H9 (cell line): ENCODE data around the gene ERI3. TPM values are rescaled to one million over a fixed set of nuclear protein-coding genes. Genes with fewer than 3 reads are reported as not detected.

ENCODE experiments used
- DNase-seq: peaks from one replicate; pipeline ENCODE4 v3.0.0-alpha.2; 2017
- H2AFZ ChIP-seq: one replicate; pipeline ENCODE4 v1.6.1; 2013; ENCODE audit warnings: mild to moderate bottlenecking, low read length, control low read depth, moderate library complexity
- H2AK5ac ChIP-seq: 2 replicates; pipeline ENCODE4 v1.6.1; 2013; ENCODE audit warnings: low read length, control low read depth, mixed read lengths; ENCODE audit not compliant: insufficient read length
- H2BK120ac ChIP-seq: one replicate; pipeline ENCODE4 v1.6.1; 2013; ENCODE audit warnings: low read depth, mild to moderate bottlenecking, low read length, control low read depth, inconsistent platforms; ENCODE audit not compliant: poor library complexity, severe bottlenecking
- H2BK12ac ChIP-seq: 2 replicates; pipeline ENCODE4 v1.6.1; 2013; ENCODE audit warnings: low read length, control low read depth, mixed read lengths, low read depth; ENCODE audit not compliant: insufficient read length
- H2BK15ac ChIP-seq: 2 replicates; pipeline ENCODE4 v1.6.1; 2013; ENCODE audit warnings: low read depth, low read length, control low read depth
- H2BK20ac ChIP-seq: one replicate; pipeline ENCODE4 v1.6.1; 2013; ENCODE audit warnings: low read depth, mild to moderate bottlenecking, low read length, control low read depth, inconsistent platforms; ENCODE audit not compliant: poor library complexity, severe bottlenecking
- H2BK5ac ChIP-seq: 2 replicates; pipeline ENCODE4 v1.6.1; 2013; ENCODE audit warnings: low read length, control low read depth, mixed read lengths; ENCODE audit not compliant: insufficient read length
- H3K14ac ChIP-seq: 2 replicates; pipeline ENCODE4 v1.6.1; 2013; ENCODE audit warnings: low read length, control low read depth; ENCODE audit not compliant: insufficient read depth
- H3K18ac ChIP-seq: 2 replicates; pipeline ENCODE4 v1.6.1; 2013; ENCODE audit warnings: low read depth, mild to moderate bottlenecking, mixed read lengths, low read length, control low read depth; ENCODE audit not compliant: insufficient read length
- H3K23ac ChIP-seq: 2 replicates; pipeline ENCODE4 v1.6.1; 2013; ENCODE audit warnings: low read length, control low read depth, mixed read lengths, low read depth; ENCODE audit not compliant: insufficient read length
- H3K23me2 ChIP-seq: 2 replicates; pipeline ENCODE4 v1.6.1; 2013; ENCODE audit warnings: low read depth, mild to moderate bottlenecking, mixed read lengths, low read length, control low read depth; ENCODE audit not compliant: insufficient read length, poor library complexity, severe bottlenecking
- H3K27ac ChIP-seq: 2 replicates; pipeline ENCODE4 v1.5.1; 2013; ENCODE audit warnings: low read length, control low read depth, mixed read lengths, low read depth; ENCODE audit not compliant: insufficient read length
- H3K27me3 ChIP-seq: 2 replicates; pipeline ENCODE4 v1.6.1; 2013; ENCODE audit warnings: low read length, control low read depth, inconsistent platforms; ENCODE audit not compliant: insufficient read depth
- H3K4ac ChIP-seq: 2 replicates; pipeline ENCODE4 v1.6.1; 2013; ENCODE audit warnings: low read depth, mild to moderate bottlenecking, control low read depth, inconsistent platforms, low read length, moderate library complexity
- H3K4me1 ChIP-seq: 2 replicates; pipeline ENCODE4 v1.6.1; 2013; ENCODE audit warnings: low read length, control low read depth, inconsistent platforms; ENCODE audit not compliant: insufficient read depth
- H3K4me2 ChIP-seq: 2 replicates; pipeline ENCODE4 v1.6.1; 2013; ENCODE audit warnings: low read length, control low read depth, mixed read lengths; ENCODE audit not compliant: insufficient read length, insufficient read depth
- H3K56ac ChIP-seq: 2 replicates; pipeline ENCODE4 v1.6.1; 2013; ENCODE audit warnings: low read depth, mild to moderate bottlenecking, mixed read lengths, low read length, control low read depth; ENCODE audit not compliant: insufficient read length
- H3K79me1 ChIP-seq: 2 replicates; pipeline ENCODE4 v1.6.1; 2013; ENCODE audit warnings: low read depth, mild to moderate bottlenecking, moderate library complexity, low read length, control low read depth, inconsistent platforms; ENCODE audit not compliant: insufficient read depth, poor library complexity, severe bottlenecking
- H3K79me2 ChIP-seq: 2 replicates; pipeline ENCODE4 v1.6.1; 2013; ENCODE audit warnings: low read length, control low read depth, inconsistent platforms; ENCODE audit not compliant: insufficient read depth
- H3K9ac ChIP-seq: 2 replicates; pipeline ENCODE4 v1.6.1; 2013; ENCODE audit warnings: low read length, control low read depth, mixed read lengths; ENCODE audit not compliant: insufficient read length; ENCODE audit errors: extremely low read depth
- H3K9me3 ChIP-seq: one replicate; pipeline ENCODE4 v1.6.1; 2013; ENCODE audit warnings: low read depth, low read length, inconsistent platforms; ENCODE audit not compliant: control insufficient read depth
- H3T11ph ChIP-seq: one replicate; pipeline ENCODE4 v1.6.1; 2013; ENCODE audit warnings: mild to moderate bottlenecking, low read length, control low read depth, inconsistent platforms
- H4K20me1 ChIP-seq: one replicate; pipeline ENCODE4 v1.6.1; 2013; ENCODE audit not compliant: control insufficient read depth, insufficient read length, insufficient read depth
- H4K5ac ChIP-seq: 2 replicates; pipeline ENCODE4 v1.6.1; 2013; ENCODE audit warnings: low read depth, mild to moderate bottlenecking, mixed read lengths, low read length, control low read depth; ENCODE audit not compliant: insufficient read length
- H4K8ac ChIP-seq: replicated peaks from 2 replicates; pipeline ENCODE4 v1.6.1; 2013; ENCODE audit warnings: low read length, control low read depth, mixed read lengths, low read depth; ENCODE audit not compliant: insufficient read length
- H4K91ac ChIP-seq: 2 replicates; pipeline ENCODE4 v1.6.1; 2013; ENCODE audit warnings: low read depth, mild to moderate bottlenecking, moderate library complexity, mixed read lengths, low read length, control low read depth; ENCODE audit not compliant: insufficient read length
- H3K27ac Mint-ChIP-seq, 3 experiments: 2 replicates in 2 of 3; 3 replicates in 1 of 3; pipeline ENCODE4 v1.8.0; 2020 to 2021; ENCODE audit warnings: mixed read lengths in 3 of 3, mild to moderate bottlenecking in 1 of 3, moderate library complexity in 1 of 3
- H3K27me3 Mint-ChIP-seq: 2 replicates; pipeline ENCODE4 v1.8.0; 2021; ENCODE audit warnings: low read depth, mild to moderate bottlenecking, moderate library complexity, mixed read lengths
- H3K36me3 Mint-ChIP-seq, 3 experiments: 2 replicates in 2 of 3; 3 replicates in 1 of 3; pipeline ENCODE4 v1.8.0; 2020 to 2021; ENCODE audit warnings: low read depth in 3 of 3, mixed read lengths in 3 of 3; ENCODE audit not compliant: insufficient read depth in 1 of 3
- H3K4me1 Mint-ChIP-seq, 2 experiments: 2 replicates each; pipeline ENCODE4 v1.8.0; 2020; ENCODE audit warnings: mixed read lengths in 2 of 2
- H3K4me3 Mint-ChIP-seq, 2 experiments: 2 replicates in 1 of 2; 3 replicates in 1 of 2; pipeline ENCODE4 v1.8.0; 2020 to 2021; ENCODE audit warnings: mild to moderate bottlenecking in 2 of 2, mixed read lengths in 2 of 2, moderate library complexity in 1 of 2
- H3K9me3 Mint-ChIP-seq, 2 experiments: 2 replicates in 1 of 2; 3 replicates in 1 of 2; pipeline ENCODE4 v1.8.0; 2020; ENCODE audit warnings: mild to moderate bottlenecking in 2 of 2, mixed read lengths in 2 of 2, moderate library complexity in 1 of 2
- WGBS: extraction: QIAGEN DNeasy Blood & Tissue Kit; methylation state at CpG from one replicate; pipeline ENCODE4 v1.1.7; 2013; ENCODE audit warnings: missing lambda C conversion rate, low lambda C conversion rate, mixed read lengths; ENCODE audit not compliant: insufficient read length; ENCODE audit errors: extremely low coverage; 5-methylcytosine and 5-hydroxymethylcytosine counted together
- total RNA-seq: library from RNA; stranded (reverse); gene quantifications from 2 replicates; pipeline ENCODE4 v1.2.1, GENCODE V29; 2021
- TF ChIP-seq, protein P1 (sequence below): fragments of 200-600 bp; sonication (generic); conservative IDR thresholded peaks from 3 replicates; pipeline ENCODE4 v1.8.0; 2021; ENCODE audit warnings: antibody characterized with exemption, mild to moderate bottlenecking

ERI3 gene
- total RNA-seq, 1 experiment from 2014 or later = 61.6 TPM

DNA sequence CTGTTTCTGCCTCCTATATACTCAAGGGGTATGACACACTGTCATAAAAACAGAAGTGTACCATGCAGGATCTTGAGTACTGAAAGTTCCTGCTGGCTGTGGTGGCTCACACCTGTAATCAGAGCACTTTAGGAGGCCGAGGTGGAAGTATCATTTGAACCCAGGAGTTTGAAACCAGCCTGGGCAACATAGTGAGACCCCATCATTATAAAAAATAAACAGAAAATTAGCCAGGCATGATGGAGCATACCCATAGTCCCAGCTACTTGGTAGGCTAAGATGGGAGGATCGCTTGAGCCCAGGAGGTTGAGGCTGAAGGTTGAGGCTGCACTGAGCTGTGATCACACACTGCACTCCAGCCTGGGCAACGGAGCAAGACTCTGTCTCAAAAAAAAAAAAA is 20.1 kb downstream of the ERI3 start:
- no CpG with 5 or more reads among the region's 3 CpGs for WGBS
- H3K4ac ChIP-seq = no peak overlapping the region

More for the DNA sequence above, 20.1 kb downstream of the ERI3 start:
- peaks cover 4% of the 10 kb centered on the region in 2 experiments; a peak in 4 of 5 replicates for H3K9me3 Mint-ChIP-seq
- peaks cover 23 to 59% (median 51%) of the 10 kb centered on the region in 3 experiments; a peak in 6 of 7 replicates for H3K36me3 Mint-ChIP-seq
- TF ChIP-seq, protein P1, sequence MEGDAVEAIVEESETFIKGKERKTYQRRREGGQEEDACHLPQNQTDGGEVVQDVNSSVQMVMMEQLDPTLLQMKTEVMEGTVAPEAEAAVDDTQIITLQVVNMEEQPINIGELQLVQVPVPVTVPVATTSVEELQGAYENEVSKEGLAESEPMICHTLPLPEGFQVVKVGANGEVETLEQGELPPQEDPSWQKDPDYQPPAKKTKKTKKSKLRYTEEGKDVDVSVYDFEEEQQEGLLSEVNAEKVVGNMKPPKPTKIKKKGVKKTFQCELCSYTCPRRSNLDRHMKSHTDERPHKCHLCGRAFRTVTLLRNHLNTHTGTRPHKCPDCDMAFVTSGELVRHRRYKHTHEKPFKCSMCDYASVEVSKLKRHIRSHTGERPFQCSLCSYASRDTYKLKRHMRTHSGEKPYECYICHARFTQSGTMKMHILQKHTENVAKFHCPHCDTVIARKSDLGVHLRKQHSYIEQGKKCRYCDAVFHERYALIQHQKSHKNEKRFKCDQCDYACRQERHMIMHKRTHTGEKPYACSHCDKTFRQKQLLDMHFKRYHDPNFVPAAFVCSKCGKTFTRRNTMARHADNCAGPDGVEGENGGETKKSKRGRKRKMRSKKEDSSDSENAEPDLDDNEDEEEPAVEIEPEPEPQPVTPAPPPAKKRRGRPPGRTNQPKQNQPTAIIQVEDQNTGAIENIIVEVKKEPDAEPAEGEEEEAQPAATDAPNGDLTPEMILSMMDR = no peak
- no peak overlapping the region for H4K5ac ChIP-seq
- no peak overlapping the region for H4K91ac ChIP-seq
- no peaks in the 10 kb centered on the region for H3K27me3 ChIP-seq
- DNase-seq = no peak
- H3K4me1 ChIP-seq = no peaks in the 10 kb centered on the region; the same call in 1 of the 2 replicates
- H3K4me2 ChIP-seq = no peak overlapping the region
- H3K79me1 ChIP-seq = no peaks in the 10 kb centered on the region
- H2AK5ac ChIP-seq = no peak overlapping the region
- no peak overlapping the region for H3K18ac ChIP-seq
- no peak overlapping the region for H2BK12ac ChIP-seq
- H2AFZ ChIP-seq = no peak overlapping the region
- H3K27me3 Mint-ChIP-seq = no peaks in the 10 kb centered on the region
- peaks cover 13 to 21% of the 10 kb centered on the region in 2 experiments for H3K4me1 Mint-ChIP-seq
- no peak overlapping the region for H3K27ac ChIP-seq
- H2BK5ac ChIP-seq = no peak overlapping the region
- no peaks in the 10 kb centered on the region for H3K9me3 ChIP-seq
- H3K23me2 ChIP-seq = no peaks in the 10 kb centered on the region
- no peaks in the 10 kb centered on the region for H3K79me2 ChIP-seq
- no peak overlapping the region for H3T11ph ChIP-seq
- no peak overlapping the region for H2BK20ac ChIP-seq
- no peak overlapping the region for H3K23ac ChIP-seq
- H3K27ac Mint-ChIP-seq = no peak overlapping the region
- no peak overlapping the region for H2BK120ac ChIP-seq
- H3K56ac ChIP-seq = no peak overlapping the region
- H4K8ac ChIP-seq = no peak overlapping the region
- H3K9ac ChIP-seq = no peak overlapping the region
- H3K14ac ChIP-seq = no peak overlapping the region
- no peak overlapping the region for H2BK15ac ChIP-seq
- H4K20me1 ChIP-seq = no peaks in the 10 kb centered on the region
- no peak overlapping the region for H3K4me3 Mint-ChIP-seq
